DND-41 (cell line): Measurements from ENCODE around the gene DOK6.

Experiments
- CTCF ChIP-seq: IDR thresholded peaks from 2 replicates; pipeline ENCODE4 v1.5.1; 2012; ENCODE audit warnings: borderline replicate concordance, low read length, moderate library complexity, mild to moderate bottlenecking; ENCODE audit not compliant: poor library complexity, severe bottlenecking; ENCODE audit errors: extremely low read depth
- EZH2 ChIP-seq: IDR thresholded peaks from 3 replicates; pipeline ENCODE4 v1.6.1; 2012; ENCODE audit warnings: borderline replicate concordance, low read depth, mild to moderate bottlenecking, moderate library complexity, low read length, inconsistent platforms; ENCODE audit not compliant: severe bottlenecking

DNA sequence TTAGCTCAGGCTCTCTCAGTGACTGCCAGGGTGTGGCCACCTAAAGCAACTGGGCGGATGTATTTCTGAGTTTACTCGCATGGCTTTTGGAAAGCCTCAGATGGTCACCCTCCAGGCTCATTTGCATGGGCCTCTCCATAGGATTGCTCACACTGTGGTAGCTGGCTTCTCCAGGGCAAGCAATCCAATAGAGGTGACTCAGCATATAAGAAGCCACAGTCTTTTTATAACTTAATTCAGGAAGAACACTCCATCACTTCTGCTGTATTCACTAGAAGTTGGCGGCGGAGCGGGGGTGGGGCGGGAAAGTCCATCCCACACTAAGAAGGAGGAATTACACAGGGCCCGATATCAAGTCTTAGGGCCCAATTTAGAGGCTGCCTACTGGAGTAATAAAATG, 3.6 kb upstream of the DOK6 start:
- no peak for TF ChIP-seq EZH2
- TF ChIP-seq CTCF = no peak
